Measurements from ENCODE around the gene ZFYVE27. TPM values are rescaled to one million over a fixed set of nuclear protein-coding genes. Genes with fewer than 3 reads are reported as not detected.

Gene ZFYVE27
- total RNA-seq, 6 donors from 2014 or later: 20.5 to 51.3 (median 26.4) TPM

Other genes with a start within 250 kb of the ZFYVE27 start
- 100 to 1,000 TPM in 1 of 6 donors, 10 to 100 TPM in 5; 62.5 to 148 (median 77.0) TPM for gene MMS19, start 238.7 kb upstream of the ZFYVE27 start, total RNA-seq
- gene UBTD1, start 238.2 kb upstream of the ZFYVE27 start, total RNA-seq: 10 to 100 TPM; 40.6 to 93.1 (median 67.3) TPM
- gene ANKRD2, start 164.3 kb upstream of the ZFYVE27 start, total RNA-seq: 1 to 10 TPM in 3 of 6 donors, under 1 TPM in 2, not detected in 1; 0.67 to 2.4 (median 1.1) TPM
- 1 to 10 TPM in 5 of 6 donors, under 1 TPM in 1; 0.39 to 4.2 (median 1.9) TPM for gene HOGA1, start 152.7 kb upstream of the ZFYVE27 start, total RNA-seq
- 1 to 10 TPM in 1 of 6 donors, under 1 TPM in 1, not detected in 4; 0.20 to 7.3 TPM for gene C10orf62, start 147.4 kb upstream of the ZFYVE27 start, total RNA-seq
- gene MORN4, start 103.6 kb upstream of the ZFYVE27 start, total RNA-seq: 1 to 10 TPM; 1.3 to 7.7 (median 3.2) TPM
- 10 to 100 TPM; 22.0 to 34.4 (median 28.6) TPM for gene PI4K2A, start 96.5 kb upstream of the ZFYVE27 start, total RNA-seq
- 10 to 100 TPM; 25.2 to 62.5 (median 45.0) TPM for gene AVPI1, start 49.9 kb upstream of the ZFYVE27 start, total RNA-seq
- 10 to 100 TPM; 18.2 to 62.7 (median 31.8) TPM for gene MARVELD1, start 23.4 kb upstream of the ZFYVE27 start, total RNA-seq
- gene SFRP5, start 34.9 kb downstream of the ZFYVE27 start, total RNA-seq: 10 to 100 TPM in 1 of 6 donors, 1 to 10 TPM in 4, under 1 TPM in 1; 0.69 to 14.9 (median 3.6) TPM
- 1 to 10 TPM; 1.0 to 2.6 (median 1.1) TPM for gene GOLGA7B, start 112.7 kb downstream of the ZFYVE27 start, total RNA-seq